Kidney (tissue), 14 donors: ENCODE results near the gene RHOF. TPM values are rescaled to one million over a fixed set of nuclear protein-coding genes. Genes with fewer than 3 reads are reported as not detected.

Source experiments
- DNase-seq, 5 donors: peaks; one replicate each; pipeline ENCODE4 v3.0.0-alpha.2; 2013 to 2020
- FAIRE-seq: peaks from 2 replicates; lab custom pipeline; 2012; peaks lifted over from hg19 to GRCh38; lab: Jason Lieb, UNC
- H3K27ac ChIP-seq, 2 donors: one replicate each; pipeline ENCODE4 v1.7.0; 2013; ENCODE audit warnings: low read depth in 2 of 2, low read length in 2 of 2, inconsistent platforms in 1 of 2
- H3K27me3 ChIP-seq: one replicate; pipeline ENCODE4 v1.7.1; 2013; ENCODE audit warnings: low read length, inconsistent platforms; ENCODE audit not compliant: control insufficient read depth, insufficient read depth
- H3K36me3 ChIP-seq, 3 donors: one replicate each; pipeline versions ENCODE4 v1.7.0 to v1.7.1; 2013; ENCODE audit warnings: low read length in 3 of 3, control low read depth in 1 of 3, inconsistent platforms in 1 of 3; ENCODE audit not compliant: insufficient read depth in 3 of 3, control insufficient read depth in 2 of 3
- H3K4me1 ChIP-seq, 3 donors: one replicate each; pipeline versions ENCODE4 v1.7.0 to v1.7.1; 2013; ENCODE audit warnings: low read length in 3 of 3, inconsistent platforms in 1 of 3, low read depth in 1 of 3; ENCODE audit not compliant: control insufficient read depth in 2 of 3, insufficient read depth in 2 of 3
- H3K4me3 ChIP-seq, 3 donors: one replicate each; pipeline versions ENCODE4 v1.7.0 to v1.8.1; 2013; ENCODE audit warnings: low read length in 3 of 3, control low read depth in 1 of 3, inconsistent platforms in 1 of 3
- H3K9ac ChIP-seq, 3 donors: one replicate each; pipeline versions ENCODE4 v1.7.0 to v1.7.1; 2013; ENCODE audit warnings: low read length in 3 of 3, control low read depth in 1 of 3, inconsistent platforms in 1 of 3
- H3K9me3 ChIP-seq, 3 donors: one replicate each; pipeline versions ENCODE4 v1.7.0 to v1.7.1; 2013; ENCODE audit warnings: low read length in 3 of 3, control low read depth in 1 of 3, inconsistent platforms in 1 of 3; ENCODE audit not compliant: control insufficient read depth in 2 of 3, insufficient read depth in 1 of 3
- CTCF ChIP-seq: IDR thresholded peaks from 3 replicates; pipeline ENCODE4 v1.5.1; 2012; ENCODE audit warnings: mild to moderate bottlenecking, moderate library complexity, borderline replicate concordance; ENCODE audit not compliant: insufficient read depth; ENCODE audit errors: extremely low read depth
- intact Hi-C: fragments of 100-400 bp; cut with DNase I; formaldehyde crosslinking; loops from one replicate; pipeline ENCODE4 v1.11.1; 2022
- polyA plus RNA-seq: library from polyadenylated mRNA; stranded (reverse); fragments of 350-450 nt; fragmentation: Illumina TruSeq; extraction: RNeasy Lipid Tissue Mini Kit (QIAGEN cat#74804); gene quantifications from one replicate; pipeline ENCODE4 v1.2.3, GENCODE V29; 2014; ENCODE audit warnings: low read depth, low replicate concordance; ENCODE audit not compliant: insufficient read depth
- total RNA-seq: library from RNA; stranded (reverse); fragmentation: NEBNext Ultra II Directional; extraction: Animal tissue kit (Norgen Biotek cat#: 25700); gene quantifications from one replicate; pipeline ENCODE4 v1.2.1, GENCODE V29; 2021
- donor health status: control.
- donor health status: control.
- donor health status: control.
- donor health status: control.
- donor health status: control.
- donor health status: DM: yes; HTN: yes; CAD: no.
- donor health status: Normal renal cell carcinoma (clear cell type).

The RHOF gene
- total and polyA plus RNA-seq, 2 donors from 2014 or later = 23.9 to 42.6 TPM

DNA sequence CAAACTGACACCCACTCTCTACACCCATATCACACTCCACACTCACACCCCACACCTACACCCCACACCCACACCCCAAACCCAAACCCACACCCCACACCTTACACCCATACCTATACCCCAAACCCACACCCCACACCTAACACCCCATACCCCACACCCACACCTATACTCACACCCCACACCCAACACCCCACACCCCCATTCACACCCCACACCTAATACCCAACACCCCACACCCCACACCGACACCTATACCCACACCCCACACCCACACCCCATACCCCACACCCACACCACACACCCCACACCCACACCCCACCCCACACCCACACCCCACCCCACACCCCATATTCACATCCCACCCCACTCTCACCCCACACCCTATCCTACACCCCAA lies 42.5 kb downstream of the RHOF start:
- Histone ChIP-seq H3K36me3 (peaks cover 0 to 3% (median 0%) of the 10 kb centered on the region in 3 donors), H3K4me3 (no peak overlapping the region), H3K27me3 (no peaks in the 10 kb centered on the region), H3K4me1 (peaks cover 7 to 13% (median 9%) of the 10 kb centered on the region in 3 donors), H3K9ac (no peak overlapping the region), H3K9me3 (no peaks in the 10 kb centered on the region), H3K27ac (no peak overlapping the region)
- FAIRE-seq (no peak), DNase-seq (peak in 1 of 5 donors; percentile 37)
- intact Hi-C loops = no loop called here
- TF ChIP-seq CTCF = no peak

GRCh38 chr12:121750507-121750955 lies 43.0 kb downstream of the RHOF start:
- no peaks in the 10 kb centered on the region for H3K9me3 ChIP-seq
- H3K9ac ChIP-seq = no peak overlapping the region
- DNase-seq = peak in 1 of 5 donors; percentile 48
- no peak overlapping the region for H3K4me3 ChIP-seq
- H3K36me3 ChIP-seq = peaks cover 0 to 3% (median 0%) of the 10 kb centered on the region in 3 donors
- intact Hi-C loops = no loop called here
- TF ChIP-seq CTCF = no peak
- no peaks in the 10 kb centered on the region for H3K27me3 ChIP-seq
- H3K4me1 ChIP-seq = peaks cover 7 to 13% (median 9%) of the 10 kb centered on the region in 3 donors
- FAIRE-seq = no peak
- H3K27ac ChIP-seq = no peak overlapping the region

GRCh38 chr12:121749267-121749666 lies 44.2 kb downstream of the RHOF start:
- no peaks in the 10 kb centered on the region for H3K9me3 ChIP-seq
- no peak overlapping the region for H3K4me3 ChIP-seq
- peaks cover 7 to 9% (median 9%) of the 10 kb centered on the region in 3 donors for H3K4me1 ChIP-seq
- TF ChIP-seq CTCF = no peak
- no peak for FAIRE-seq
- no peak for DNase-seq
- no peaks in the 10 kb centered on the region for H3K27me3 ChIP-seq
- H3K27ac ChIP-seq = peak overlapping the region in 1 of 2 donors; percentile 34
- no peak overlapping the region for H3K9ac ChIP-seq
- peaks cover 0 to 3% (median 0%) of the 10 kb centered on the region in 3 donors for H3K36me3 ChIP-seq
- intact Hi-C loops = no loop called here
